HG03571 (cell line): ENCODE measurements around the gene OBI1.
A peak's percentile ranks its signal among the peaks of the same experiment; 100 is the strongest.
"Not testable (repeated sequence)": the region's sequence is repeated elsewhere in the genome, so short reads cannot be mapped to it uniquely, and the experiment has no call there.

Source experiments
- ATAC-seq: cut with Tn5 transposase; IDR thresholded peaks from one replicate; pipeline ENCODE4 v1.9.1; 2021; ENCODE audit not compliant: unreplicated experiment

Gene OBI1

DNA sequence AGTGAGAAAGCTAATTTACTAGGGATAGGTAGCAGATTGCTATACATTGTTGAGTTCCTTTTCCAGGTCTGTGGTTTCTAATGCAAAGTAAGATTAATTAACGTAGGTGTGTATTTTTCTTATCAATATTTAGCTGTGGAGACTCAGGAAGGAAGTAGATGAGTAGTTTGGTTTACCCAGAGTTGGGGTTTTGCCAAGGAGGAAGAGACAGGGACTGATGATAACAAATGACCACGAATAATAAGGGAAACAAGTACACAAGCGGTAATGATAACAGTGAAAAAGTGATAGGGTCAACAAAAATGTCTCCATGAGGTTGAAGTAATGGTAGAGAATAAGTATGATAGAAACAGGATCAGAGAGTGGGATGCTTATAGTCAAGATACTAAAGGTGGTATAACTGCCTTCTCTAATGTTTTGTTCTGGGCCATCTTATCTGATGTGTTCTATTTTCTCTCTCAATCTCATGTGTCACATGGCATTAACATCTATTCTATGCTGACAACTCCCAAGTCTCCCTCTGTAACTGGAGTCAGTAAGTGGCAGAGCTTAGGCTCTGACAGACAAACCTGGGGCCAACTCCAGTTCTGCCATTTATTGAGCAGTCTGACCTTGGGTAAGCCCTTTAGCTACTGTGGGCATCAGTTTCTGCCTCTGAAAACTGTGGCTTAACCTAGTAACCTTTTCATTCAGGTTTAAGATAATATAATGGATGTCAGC lies 8.8 kb downstream of the OBI1 start:
- ATAC-seq: no peak

DNA sequence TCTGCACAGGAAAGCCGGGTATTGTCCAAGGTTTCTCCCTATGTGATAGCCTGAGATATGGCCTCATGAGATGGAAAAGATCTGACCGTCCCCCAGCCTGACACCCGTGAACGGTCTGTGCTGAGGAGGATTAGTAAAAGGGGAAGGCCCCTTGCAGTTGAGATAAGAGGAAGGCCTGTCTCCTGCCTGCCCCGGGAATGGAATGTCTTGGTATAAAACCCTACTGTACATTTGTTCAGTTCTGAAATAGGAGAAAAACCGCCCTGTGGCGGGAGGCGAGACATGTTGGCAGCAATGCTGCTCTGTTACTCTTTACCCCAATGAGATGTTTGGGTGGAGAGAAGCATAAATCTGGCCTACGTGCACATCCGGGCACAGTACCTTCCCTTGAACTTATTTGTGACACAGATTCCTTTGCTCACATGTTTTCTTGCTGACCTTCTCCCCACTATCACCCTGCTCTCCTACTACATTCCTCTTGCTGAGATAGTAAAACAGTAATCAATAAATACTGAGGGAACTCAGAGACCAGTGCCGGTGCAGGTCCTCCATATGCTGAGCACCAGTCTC lies 11.8 kb downstream of the OBI1 start:
- not testable (repeated sequence) for ATAC-seq

DNA sequence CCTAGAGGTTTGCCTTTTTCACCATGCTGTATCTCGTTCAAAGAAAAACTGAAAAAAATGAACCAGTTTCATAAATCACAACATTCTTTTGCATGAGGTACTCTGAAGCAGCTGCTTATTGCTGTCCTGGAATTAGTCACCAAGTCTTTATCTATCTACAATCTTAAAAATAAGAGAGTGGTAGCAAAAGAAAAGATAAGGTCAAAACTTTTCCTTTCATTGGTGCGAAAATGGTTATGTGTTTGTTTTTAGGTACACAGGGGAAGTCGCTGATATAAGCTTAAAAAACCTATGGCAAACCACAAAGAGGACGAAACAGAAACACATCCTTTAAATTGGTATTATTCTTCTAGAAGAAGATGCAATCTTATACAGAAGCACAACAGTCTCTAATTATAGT lies 20.7 kb downstream of the OBI1 start:
- no peak for ATAC-seq

DNA sequence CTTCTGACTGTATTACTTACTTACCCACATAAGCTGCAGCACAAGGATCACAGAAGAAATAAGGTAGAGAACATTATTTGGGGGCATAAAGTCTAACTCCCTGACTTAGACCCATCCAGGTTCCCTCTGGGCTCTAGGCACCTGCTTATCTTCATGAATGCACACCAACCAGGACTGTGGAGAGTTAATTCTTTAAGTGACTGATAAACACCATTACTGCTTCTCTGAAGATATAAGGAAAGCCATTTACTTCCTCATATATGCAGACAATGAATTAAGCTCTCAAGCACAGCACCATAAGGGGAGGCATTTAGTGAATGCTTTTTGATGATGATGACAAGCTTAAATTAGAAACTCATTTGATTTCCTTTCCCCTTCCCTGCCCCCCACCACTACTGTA lies 22.5 kb downstream of the OBI1 start:
- no peak for ATAC-seq

DNA sequence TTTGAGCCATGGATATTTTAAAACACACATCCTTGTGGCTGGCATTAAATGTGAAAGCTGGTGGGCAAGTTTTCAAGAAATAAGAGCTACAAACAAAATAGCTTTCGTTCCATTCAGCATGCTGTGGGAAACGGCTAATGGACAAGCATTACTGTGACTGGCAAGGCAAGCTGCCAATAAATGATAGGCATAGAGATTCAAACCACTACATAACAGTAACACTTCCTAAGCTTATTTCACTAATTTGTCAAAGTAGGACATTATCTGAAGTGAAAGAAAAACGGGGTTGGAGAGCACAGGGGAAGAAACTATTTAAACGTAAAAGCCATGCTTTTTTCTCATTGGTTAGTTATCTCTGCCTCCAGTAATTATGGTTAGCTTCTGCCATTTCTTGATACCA lies 26.0 kb downstream of the OBI1 start:
- no peak for ATAC-seq

DNA sequence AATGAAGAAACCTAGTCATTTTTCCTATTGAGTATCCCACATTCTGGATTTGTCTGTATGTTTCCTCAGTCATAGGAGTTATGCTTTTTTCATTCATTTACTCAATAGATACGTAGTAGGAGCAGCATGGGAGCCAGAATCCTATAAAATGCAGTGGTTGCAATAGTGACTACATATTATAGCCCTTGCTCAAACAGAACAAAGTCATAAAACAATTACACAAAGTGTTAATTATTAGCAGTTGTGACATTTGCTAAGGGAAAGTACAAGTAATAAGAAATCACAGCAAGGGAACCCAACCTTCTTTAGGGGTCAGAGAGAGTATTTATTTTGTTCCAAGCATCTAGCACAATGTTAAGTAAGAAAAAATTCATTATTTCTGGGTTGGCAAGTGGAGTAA lies 27.9 kb downstream of the OBI1 start:
- ATAC-seq: no peak

DNA sequence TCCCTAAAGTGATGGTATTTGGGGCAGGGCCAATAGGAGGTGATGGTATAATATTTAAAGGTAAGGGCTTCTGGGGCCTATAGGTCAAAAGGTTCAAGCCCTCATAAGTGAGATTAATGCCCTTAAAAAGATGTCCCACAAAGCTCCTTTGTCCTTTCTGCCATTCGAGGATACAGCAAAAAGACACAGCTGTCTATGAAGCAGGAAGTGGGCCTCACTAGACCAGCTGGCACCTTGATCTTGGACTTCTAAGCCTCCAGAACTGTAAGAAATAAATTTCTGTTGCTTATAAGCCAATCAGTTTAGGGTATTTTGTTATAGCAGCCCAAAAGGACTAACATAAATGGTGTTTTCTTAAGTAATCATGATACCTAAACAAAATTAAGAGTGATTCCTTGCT lies 28.4 kb downstream of the OBI1 start:
- no peak for ATAC-seq

DNA sequence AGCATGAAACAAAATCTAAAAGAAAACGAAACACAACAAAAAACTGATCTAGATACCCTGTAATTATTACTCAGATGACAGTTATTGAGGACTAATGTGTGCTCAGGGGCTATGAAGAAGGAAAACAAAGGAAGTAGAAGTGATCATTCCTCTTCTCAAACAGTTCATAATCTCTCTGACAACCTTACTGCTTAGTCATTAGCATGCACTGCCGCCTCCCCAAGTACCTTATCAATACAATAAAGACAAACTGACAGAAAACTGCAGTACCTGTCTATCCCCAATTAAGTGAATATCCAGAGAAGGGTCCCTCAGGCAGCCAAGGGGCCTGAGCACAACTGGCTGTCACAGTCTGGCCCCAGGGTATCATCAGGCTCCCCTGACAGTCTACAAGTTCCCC lies 33.6 kb downstream of the OBI1 start:
- ATAC-seq: no peak

DNA sequence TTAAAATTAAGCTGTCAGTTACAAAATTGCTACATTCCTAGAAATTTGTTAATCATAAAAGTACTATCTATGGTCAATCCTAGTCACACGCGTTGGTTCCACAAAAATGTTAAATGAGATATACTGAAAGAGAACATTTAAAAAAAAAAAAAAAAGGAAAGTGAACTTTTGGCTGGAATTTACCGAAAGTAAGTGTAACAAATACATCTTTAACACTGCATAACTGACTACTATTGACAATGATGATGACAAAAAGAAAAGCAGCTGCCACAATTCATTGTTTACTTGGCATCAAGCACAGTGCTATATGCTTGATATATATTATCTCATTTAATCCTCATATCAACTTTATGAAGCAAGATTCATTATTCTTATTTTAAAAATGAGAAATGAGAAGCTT lies 35.8 kb downstream of the OBI1 start:
- no peak for ATAC-seq

DNA sequence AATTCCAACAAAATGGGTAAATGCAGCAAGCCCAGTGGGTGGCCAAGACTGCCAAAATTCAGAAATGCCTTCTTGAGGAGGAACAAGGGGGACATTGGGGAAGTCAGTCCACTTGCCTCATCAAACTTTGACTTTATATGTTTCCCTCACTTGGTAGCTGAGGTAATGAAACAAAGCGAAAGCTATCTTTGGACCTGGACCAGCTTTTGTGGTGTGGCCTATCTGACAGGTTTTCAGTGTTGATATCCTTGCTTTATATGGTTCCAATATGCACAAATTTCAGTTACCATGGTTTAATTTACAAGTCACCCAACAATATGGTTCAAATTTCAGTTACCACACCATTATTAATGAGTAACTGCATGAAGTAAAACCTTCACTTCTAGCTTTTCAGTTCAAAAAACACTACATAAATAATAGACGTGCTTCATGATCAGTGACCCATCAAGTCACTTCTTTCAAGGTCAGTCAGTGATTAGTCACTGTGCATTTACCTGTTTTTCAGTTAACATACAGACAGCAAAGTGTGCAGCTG lies 38.0 kb downstream of the OBI1 start:
- peak; percentile 49 for ATAC-seq

DNA sequence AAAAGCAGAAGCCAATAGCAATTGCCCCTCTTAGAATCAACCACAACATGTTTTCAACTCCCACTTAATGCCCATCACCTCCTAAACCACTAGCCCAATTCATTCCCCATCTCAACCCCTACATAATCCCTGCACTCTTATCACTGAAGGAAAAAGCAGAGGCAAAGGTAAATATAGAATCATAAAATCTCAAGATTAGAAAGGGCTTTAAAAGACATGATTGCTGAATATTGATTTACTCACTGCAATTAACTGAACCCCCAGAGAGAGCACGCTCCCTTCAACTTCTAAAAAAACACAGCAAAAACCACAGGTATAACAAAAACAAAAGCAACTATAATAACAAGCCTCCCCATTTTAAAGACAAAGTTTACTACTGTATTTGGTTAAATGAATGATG lies 40.5 kb downstream of the OBI1 start:
- ATAC-seq: no peak

DNA sequence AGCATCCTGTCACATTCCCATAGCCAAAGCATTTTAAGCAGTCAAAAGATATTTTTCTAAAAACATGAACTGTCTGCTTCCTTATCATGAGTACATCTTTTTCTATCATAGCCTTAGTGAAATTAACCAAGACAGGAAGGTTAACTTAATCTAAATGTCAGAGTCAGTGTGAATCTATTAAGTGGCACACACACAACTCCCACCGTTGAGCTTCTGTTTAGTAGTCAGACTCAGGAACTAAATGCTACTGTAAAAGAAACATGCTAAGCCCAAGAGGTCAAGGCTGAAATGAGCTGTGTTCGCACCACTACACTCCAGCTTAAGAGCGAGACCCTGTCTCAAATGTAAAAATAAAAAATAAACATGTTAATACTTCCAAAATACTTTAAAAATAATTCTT lies 47.9 kb downstream of the OBI1 start:
- ATAC-seq: no peak

DNA sequence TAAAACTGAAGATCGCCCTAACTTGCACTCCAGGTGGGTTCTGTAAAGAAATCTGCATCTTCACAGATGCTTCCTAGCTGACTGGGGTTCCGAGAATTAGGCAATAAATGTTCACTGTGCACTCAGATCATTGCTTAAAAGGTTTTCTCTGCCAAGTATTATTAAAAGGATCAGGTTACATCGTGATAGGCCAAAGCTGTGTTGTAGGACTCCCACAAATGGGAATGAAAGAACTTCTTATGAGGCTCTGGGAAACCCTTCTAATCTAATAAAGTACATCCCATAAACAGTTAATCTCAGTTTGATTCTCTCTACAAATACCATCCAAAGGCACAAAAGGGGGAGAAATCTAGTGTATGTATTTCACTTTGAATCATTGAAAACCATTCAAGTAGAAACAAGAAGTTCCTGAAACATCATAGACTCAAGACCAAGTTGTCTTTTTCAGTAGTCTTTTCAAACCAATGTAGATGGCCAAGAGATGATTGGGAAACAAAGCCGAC lies 48.5 kb downstream of the OBI1 start:
- no peak for ATAC-seq

DNA sequence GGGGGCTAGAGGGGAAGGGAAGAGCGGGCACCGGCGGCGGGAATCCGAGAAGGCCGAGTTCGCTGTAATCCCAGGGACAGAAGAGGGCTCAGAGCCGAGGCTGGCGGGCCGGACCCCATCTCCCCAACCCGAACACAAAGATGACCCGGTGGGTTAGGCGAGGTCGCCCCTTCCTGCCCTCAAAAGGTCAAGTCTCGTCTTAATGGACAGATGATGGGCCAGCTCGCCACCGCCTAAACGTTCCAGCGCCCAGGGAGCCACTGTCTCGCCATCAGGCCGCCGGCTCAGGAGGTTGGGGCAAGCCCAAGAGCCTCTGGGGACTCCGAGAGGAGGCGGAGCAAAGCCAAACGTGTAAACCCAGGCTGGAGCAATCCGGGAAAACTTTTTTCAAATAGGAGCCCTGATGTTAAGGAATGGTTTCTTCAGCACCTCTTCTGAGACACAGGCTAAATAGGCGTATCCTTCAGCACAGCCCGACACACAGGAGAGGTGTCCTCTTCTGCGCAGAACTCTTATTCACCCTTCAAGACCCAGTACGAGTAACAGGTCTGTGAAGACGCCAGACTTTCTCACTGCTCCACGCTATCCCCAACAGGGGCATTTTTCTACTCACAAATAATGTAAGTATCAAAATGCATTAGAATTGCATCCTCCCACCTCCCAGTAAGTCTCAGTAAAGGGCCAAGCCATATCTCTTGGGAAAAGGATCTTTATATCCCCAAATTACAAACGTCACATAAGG lies 49.3 kb downstream of the OBI1 start:
- no peak for ATAC-seq

DNA sequence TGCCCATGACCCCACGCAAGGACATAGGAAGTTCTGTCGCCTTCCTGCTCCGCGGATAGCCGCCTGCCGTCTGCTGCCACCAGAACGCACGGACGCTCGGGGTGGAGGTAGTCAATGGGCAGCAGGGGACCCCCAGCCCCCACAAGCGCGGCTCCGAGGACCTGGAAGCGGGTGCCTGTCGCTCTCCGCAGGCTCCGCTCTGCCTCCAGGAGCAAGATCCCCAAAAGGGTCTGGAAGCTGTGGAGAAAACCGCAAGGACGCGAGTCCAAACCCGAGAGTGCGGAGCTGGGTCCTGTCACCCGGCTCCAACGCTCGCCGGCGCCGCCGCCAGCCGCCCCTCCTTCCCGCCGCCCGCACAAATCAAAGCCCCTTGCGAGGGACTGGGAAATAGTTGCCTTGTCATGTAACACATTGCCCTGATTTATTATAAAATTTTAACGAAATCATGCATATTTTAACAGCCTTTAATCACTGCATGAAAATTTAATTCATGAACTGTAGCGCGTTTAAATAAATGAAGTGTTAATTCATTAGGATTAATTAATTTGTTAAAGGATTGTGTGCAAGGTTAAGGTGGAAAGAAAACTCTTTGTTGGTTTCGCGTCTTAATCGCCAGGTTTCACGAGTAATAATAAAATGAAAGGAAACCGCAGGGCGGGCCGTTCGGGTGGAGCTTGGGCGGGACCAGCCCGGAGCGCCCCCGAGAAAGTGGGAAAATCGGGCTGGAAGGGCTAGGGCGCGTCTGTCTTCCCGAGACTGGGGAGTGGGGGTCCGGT lies 50.1 kb downstream of the OBI1 start:
- no peak for ATAC-seq

DNA sequence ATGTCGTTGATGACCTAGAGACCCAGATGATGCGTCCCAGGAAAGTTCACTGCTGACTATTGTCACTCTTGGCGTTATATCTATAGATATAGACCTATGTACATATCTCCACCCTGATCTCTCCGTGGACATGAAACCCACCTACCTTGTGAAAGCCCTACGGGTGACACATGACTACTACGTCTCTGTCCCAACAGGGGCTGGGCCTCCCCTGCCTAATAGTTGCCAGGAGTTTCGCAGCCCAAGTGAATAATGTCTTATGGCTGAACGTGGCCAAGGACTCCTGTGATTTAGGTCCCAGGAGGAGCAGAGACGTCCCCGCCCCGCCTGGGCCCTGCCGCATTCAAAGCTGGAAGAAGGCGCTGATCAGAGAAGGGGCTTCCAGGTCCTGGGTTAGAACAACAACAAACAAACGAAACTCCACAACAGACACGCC lies 50.7 kb downstream of the OBI1 start:
- ATAC-seq: no peak

DNA sequence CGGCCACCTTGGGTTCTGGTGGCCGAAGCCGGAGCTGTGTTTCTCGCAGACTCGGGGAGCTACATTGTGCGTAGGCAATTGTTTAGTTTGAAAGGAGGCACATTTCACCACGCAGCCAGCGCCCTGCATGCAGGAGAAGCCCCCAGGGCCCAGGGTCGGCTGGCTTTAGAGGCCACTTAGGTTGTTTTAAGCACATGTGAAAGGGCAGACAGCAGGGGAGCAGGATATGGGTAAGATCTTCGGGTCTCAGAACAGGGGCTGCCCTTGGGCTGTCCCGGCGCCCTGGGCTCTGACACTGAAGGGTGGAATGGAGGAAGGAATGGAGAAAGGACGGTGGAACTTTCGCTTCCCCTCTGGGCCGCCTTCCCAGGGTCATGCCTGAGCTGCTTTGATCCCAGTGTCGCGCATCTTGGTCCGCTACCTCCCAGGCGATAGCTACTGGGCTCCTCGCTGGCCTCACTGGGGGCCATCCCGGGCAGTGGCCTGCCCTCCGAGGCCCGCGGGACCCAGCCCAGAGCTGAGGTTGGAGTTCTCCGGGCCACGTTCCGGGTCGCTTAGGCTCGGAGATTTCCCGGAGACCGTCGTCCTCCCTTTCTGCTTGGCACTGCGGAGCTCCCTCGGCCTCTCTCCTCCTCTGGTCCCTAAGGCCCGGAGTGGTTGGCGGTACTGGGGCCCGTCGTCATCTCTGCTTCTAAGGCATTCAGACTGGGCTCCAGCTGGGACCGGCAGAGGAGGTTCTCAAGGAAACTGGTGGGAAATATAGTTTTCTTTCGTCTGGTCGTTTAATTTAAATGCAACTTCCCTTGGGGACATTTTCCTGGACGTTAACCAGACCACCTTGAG lies 51.3 kb downstream of the OBI1 start:
- ATAC-seq: no peak

DNA sequence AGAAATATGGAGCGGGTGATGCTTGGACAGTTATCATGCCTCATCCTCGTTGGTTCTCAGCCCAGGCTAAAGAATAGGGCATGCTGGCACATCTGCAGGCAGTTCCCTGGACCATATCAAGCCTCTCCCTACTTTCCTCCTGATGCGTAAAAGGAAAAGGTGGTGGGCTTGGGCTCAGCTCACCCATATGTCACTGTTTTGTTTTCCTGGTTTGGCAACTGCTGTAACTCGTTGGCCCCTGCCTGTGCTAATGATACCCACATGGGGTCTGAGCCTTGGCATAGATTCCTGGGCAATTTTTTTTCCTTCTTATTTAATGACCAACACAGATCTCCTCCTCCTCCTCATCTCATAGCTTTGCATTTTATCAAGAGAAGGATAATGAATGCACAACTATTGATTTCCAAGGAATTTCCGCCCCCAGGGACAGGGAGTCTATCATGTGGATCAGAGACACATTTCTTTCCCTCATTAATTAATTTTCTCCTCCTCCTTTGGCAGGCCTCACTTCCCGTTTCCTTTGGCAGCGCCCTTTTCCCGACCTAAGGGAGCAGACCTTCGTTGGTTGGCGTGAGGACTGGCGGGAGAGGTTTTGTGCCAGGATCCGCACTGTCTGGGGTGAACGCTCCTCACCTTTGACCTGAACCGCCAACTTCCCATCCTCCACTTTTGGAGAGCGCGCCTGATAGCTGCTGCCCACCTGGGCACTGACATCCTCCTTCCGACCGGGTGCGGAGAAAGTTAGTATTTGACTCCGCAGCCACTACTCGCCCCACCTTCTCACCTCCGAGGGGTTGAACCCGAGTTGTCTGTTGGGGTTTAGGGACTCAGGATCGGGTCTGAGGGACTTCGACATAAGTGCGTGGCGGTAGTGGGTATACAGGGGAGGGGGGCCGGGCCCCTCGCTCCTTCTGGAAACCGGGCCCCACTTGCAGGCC lies 52.2 kb downstream of the OBI1 start:
- no peak for ATAC-seq
